ENCODE measurements around the gene COL11A2. TPM values are rescaled to one million over a fixed set of nuclear protein-coding genes. Genes with fewer than 3 reads are reported as not detected.

The COL11A2 gene
- total and polyA plus RNA-seq, 8 donors: 0.15 to 3.1 (median 0.54) TPM

DNA sequence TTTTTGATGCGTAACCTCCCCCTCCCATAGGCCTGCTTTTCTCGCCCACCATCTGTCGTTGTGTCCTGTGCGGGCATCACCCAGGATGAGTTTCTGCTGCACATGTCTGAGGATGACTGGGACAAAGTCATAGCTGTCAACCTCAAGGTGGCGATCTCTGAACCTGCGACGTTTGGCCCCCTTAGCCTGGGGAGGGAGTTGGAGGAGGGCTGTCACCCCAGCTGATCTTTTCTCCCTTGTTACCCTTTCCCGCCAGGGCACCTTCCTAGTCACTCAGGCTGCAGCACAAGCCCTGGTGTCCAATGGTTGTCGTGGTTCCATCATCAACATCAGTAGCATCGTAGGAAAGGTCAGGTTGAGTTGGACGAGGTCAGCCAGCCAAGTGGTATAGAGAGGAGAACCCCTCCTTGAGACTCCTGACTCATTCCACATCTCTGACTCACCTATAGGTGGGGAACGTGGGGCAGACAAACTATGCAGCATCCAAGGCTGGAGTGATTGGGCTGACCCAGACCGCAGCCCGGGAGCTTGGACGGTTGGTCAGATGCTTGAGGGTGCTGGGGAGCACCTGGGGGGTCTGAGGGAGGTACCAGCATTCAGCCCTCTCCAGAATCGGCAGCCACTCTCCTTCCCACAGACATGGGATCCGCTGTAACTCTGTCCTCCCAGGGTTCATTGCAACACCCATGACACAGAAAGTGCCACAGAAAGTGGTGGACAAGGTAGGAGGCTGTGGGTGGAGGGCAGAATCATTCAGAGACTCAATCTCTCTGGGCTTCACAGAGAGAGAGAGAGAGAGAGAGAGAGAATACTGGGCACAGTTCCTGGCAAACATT, 13.1 kb upstream of the COL11A2 start:
- H3K4me1 ChIP-seq: peaks cover 11 to 25% (median 15%) of the 10 kb centered on the region in 3 donors
- no peak for FAIRE-seq
- TF ChIP-seq, protein P1, sequence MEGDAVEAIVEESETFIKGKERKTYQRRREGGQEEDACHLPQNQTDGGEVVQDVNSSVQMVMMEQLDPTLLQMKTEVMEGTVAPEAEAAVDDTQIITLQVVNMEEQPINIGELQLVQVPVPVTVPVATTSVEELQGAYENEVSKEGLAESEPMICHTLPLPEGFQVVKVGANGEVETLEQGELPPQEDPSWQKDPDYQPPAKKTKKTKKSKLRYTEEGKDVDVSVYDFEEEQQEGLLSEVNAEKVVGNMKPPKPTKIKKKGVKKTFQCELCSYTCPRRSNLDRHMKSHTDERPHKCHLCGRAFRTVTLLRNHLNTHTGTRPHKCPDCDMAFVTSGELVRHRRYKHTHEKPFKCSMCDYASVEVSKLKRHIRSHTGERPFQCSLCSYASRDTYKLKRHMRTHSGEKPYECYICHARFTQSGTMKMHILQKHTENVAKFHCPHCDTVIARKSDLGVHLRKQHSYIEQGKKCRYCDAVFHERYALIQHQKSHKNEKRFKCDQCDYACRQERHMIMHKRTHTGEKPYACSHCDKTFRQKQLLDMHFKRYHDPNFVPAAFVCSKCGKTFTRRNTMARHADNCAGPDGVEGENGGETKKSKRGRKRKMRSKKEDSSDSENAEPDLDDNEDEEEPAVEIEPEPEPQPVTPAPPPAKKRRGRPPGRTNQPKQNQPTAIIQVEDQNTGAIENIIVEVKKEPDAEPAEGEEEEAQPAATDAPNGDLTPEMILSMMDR (IDR thresholded peaks at IDR 0.05): no peak
- no peaks in the 10 kb centered on the region for H3K27me3 ChIP-seq
- no peaks in the 10 kb centered on the region for H3K9me3 ChIP-seq
- 24 to 32% methylated on average over 16 to 17 of the region's 17 CpGs for WGBS, 2 donors
- peak overlapping the region; percentile 61 to 75 (median 68) for H3K4me3 ChIP-seq
- no peak for ATAC-seq
- peak in 1 of 6 donors; percentile 36 for DNase-seq
- peaks cover 0 to 26% (median 16%) of the 10 kb centered on the region in 3 donors for H3K36me3 ChIP-seq
- intact Hi-C loops (cut with DNase I): no loop called here
- H3K27ac ChIP-seq: peak overlapping the region; percentile 50 to 84 (median 82)

DNA sequence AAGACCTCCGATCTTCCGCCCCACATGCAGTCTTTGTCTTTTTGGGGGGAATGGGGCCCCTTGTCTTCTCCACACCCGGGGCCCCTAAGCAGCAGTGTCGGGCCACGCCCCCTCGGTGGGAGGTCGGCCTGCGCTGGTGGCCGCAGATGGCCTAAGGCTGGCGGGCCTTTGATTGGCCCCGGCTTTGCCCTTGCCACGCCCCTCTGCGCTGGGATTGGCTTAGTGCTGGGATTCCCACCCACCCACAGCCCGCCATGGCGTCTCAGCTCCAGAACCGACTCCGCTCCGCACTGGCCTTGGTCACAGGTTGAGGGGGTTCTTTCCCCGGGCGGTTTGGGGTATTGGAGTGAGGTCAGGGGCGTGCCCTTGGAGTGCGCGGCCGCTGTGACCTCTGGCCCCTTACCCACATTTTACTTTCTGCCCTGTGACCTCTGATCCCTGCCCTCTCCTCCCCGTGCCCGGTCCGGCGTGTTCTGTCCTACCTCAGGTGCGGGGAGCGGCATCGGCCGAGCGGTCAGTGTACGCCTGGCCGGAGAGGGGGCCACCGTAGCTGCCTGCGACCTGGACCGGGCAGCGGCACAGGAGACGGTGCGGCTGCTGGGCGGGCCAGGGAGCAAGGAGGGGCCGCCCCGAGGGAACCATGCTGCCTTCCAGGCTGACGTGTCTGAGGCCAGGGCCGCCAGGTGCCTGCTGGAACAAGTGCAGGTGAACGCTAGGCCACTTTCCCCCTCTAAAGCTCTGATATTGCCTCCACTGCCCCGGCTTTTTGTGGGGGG, 12.3 kb upstream of the COL11A2 start, which contains the start of gene HSD17B8:
Gene HSD17B8, plus strand, starts transcription at position 241 of the 776 bp plus-strand sequence. Its CDS starts 14 bp downstream, at position 255.
- DNase-seq (peak; percentile 95 to 98 (median 95)), FAIRE-seq (no peak), ATAC-seq (peak; percentile 66 to 80 (median 74))
- Histone ChIP-seq H3K27me3 (no peaks in the 10 kb centered on the region), H3K4me1 (peaks cover 11 to 25% (median 15%) of the 10 kb centered on the region in 3 donors), H3K27ac (peak within 1 kb of the TSS; percentile 50 to 84 (median 82)), H3K9me3 (no peaks in the 10 kb centered on the region), H3K36me3 (peaks cover 0 to 18% (median 16%) of the 10 kb centered on the region in 3 donors), H3K4me3 (peak within 1 kb of the TSS; percentile 61 to 75 (median 68))
- WGBS, 2 donors: 0 to 1% methylated on average over 47 to 48 of the region's 48 CpGs
- intact Hi-C loops (cut with DNase I): no loop called here
- TF ChIP-seq, protein P1 (IDR thresholded peaks at IDR 0.05): no peak

DNA sequence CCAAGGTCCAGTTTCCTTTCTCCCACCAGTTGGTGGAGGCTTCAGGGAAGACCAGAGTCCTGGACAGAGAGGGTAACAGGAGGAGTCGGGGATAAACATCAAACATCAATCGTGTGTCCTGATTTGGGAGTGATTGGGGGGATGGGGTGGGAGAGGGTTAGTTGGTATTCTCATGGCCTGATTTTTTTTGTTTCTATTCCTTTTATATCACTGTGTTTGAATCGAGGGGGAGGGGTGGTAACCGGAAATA, 11.8 kb upstream of the COL11A2 start:
- peaks cover 11 to 29% (median 16%) of the 10 kb centered on the region in 3 donors for H3K4me1 ChIP-seq
- WGBS, 2 donors: 2% methylated on average over 4 of the region's 4 CpGs
- peak overlapping the region; percentile 50 to 84 (median 82) for H3K27ac ChIP-seq
- peaks cover 0 to 18% (median 16%) of the 10 kb centered on the region in 3 donors for H3K36me3 ChIP-seq
- ATAC-seq (no peak), DNase-seq (no peak), FAIRE-seq (no peak)
- H3K4me3 ChIP-seq: peak overlapping the region in 2 of 4 donors; percentile 68 to 75
- intact Hi-C loops (cut with DNase I): no loop called here
- TF ChIP-seq, protein P1 (IDR thresholded peaks at IDR 0.05): no peak
- no peaks in the 10 kb centered on the region for H3K27me3 ChIP-seq
- H3K9me3 ChIP-seq: no peaks in the 10 kb centered on the region

DNA sequence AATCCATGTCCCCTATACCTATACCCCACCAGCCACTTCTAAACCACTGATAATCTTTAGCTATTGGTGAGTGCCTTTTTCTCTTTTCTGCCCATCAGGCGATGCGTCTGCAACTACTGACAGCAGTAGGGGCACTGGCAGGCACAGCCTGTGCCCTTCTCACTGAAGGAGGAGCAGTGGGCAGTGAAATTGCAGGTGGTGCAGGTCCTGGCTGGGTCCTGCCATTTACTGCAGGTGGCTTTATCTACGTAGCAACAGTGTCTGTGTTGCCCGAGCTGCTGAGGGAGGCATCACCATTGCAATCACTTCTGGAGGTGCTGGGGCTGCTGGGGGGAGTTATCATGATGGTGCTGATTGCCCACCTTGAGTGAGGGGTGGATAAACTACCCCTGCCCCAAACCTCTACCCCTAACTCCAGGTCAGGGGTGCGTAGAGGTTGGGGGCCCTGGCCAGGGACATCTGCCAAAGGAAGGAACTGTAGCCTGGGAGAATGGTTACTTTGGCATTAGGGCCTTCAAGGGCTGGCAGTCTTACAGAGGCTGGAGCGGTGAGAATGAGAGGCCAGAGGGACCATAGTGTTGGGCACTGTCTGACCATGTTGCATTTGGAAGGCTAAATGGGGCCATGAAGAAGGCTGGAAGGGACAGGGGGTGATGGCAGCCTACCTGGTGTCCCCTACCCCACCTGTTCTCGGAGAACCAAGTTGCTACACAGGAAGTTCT, 11.3 kb upstream of the COL11A2 start:
- H3K27ac ChIP-seq: peak overlapping the region in 3 of 4 donors; percentile 81 to 84 (median 82)

More for the DNA sequence above, 11.3 kb upstream of the COL11A2 start:
- peak in 1 of 6 donors; percentile 34 for DNase-seq
- peaks cover 11 to 30% (median 21%) of the 10 kb centered on the region in 3 donors for H3K4me1 ChIP-seq
- FAIRE-seq: no peak
- peak overlapping the region in 2 of 4 donors; percentile 68 to 75 for H3K4me3 ChIP-seq
- intact Hi-C loops (cut with DNase I): no loop called here
- TF ChIP-seq, protein P1 (IDR thresholded peaks at IDR 0.05): no peak
- no peak for ATAC-seq
- H3K36me3 ChIP-seq: peaks cover 0 to 18% (median 16%) of the 10 kb centered on the region in 3 donors
- WGBS, 2 donors: 63 to 74% methylated on average over 7 of the region's 7 CpGs
- H3K9me3 ChIP-seq: no peaks in the 10 kb centered on the region
- no peaks in the 10 kb centered on the region for H3K27me3 ChIP-seq
